ENCODE results near the gene LRFN3.

- no peak for TF ChIP-seq CTCF (IDR thresholded peaks at IDR 0.05; ENCODE audit: low read depth, low read length, poor library complexity, severe bottlenecking)
- no peak for TF ChIP-seq EZH2phosphoT487 (IDR thresholded peaks at IDR 0.05; ENCODE audit: borderline replicate concordance, low read length)
These were observed 4.7 kb downstream of the LRFN3 start for GRCh38 chr19:35940839-35941238.

Data from DOHH2 (cell line).